RWPE1 (cell line): Measurements from ENCODE around the gene CORO2B.

ENCODE experiments used
- CTCF ChIA-PET: fragments of 350-600 bp; sonication (Branson Sonifier 250); formaldehyde crosslinking; extraction: SDS; loops from one replicate; lab custom pipeline; 2021; lab: Yijun Ruan, JAX
- POLR2A ChIA-PET: fragments of 400-600 bp; formaldehyde crosslinking; extraction: SDS; loops from one replicate; lab custom pipeline; 2020; ENCODE audit warnings: antibody characterized with exemption; ENCODE audit not compliant: low non-redundant PET; lab: Yijun Ruan, JAX
- DNase-seq: peaks from one replicate; pipeline ENCODE4 v3.0.0; 2012; ENCODE audit warnings: low spot score
- H3K27ac ChIP-seq: fragments of 450-650 bp; 2 replicates; pipeline ENCODE4 v1.5.1; 2017
- TF ChIP-seq, protein P1 (sequence below): fragments of 450-650 bp; conservative IDR thresholded peaks from 2 replicates; pipeline ENCODE4 v1.5.1; 2017; ENCODE audit warnings: low read depth, mild to moderate bottlenecking

The CORO2B gene

DNA sequence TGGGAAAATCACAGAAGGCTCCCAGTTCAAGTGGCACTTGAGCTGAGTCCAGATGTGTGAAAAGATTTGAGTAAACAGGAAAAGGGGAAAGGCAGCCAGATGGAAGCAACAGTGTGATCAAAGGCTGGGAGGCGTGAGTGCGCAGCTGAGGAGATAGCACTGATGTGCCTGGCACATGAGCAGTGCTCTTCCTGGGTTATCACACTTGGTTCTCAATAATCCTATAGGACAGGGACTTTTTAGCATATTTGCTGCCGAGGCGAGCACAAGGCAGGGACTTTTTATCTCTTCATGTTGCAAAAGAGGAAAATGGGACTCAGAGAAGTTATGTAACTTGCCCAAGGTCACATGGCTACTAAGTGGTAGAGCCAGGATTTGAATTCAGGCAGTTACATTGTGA, 39.6 kb downstream of the CORO2B start:
- H3K27ac ChIP-seq = no peak overlapping the region
- ChIA-PET CTCF (no interaction called here), POLR2A (no interaction called here)
- no peak for DNase-seq
- TF ChIP-seq, protein P1, sequence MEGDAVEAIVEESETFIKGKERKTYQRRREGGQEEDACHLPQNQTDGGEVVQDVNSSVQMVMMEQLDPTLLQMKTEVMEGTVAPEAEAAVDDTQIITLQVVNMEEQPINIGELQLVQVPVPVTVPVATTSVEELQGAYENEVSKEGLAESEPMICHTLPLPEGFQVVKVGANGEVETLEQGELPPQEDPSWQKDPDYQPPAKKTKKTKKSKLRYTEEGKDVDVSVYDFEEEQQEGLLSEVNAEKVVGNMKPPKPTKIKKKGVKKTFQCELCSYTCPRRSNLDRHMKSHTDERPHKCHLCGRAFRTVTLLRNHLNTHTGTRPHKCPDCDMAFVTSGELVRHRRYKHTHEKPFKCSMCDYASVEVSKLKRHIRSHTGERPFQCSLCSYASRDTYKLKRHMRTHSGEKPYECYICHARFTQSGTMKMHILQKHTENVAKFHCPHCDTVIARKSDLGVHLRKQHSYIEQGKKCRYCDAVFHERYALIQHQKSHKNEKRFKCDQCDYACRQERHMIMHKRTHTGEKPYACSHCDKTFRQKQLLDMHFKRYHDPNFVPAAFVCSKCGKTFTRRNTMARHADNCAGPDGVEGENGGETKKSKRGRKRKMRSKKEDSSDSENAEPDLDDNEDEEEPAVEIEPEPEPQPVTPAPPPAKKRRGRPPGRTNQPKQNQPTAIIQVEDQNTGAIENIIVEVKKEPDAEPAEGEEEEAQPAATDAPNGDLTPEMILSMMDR = no peak

DNA sequence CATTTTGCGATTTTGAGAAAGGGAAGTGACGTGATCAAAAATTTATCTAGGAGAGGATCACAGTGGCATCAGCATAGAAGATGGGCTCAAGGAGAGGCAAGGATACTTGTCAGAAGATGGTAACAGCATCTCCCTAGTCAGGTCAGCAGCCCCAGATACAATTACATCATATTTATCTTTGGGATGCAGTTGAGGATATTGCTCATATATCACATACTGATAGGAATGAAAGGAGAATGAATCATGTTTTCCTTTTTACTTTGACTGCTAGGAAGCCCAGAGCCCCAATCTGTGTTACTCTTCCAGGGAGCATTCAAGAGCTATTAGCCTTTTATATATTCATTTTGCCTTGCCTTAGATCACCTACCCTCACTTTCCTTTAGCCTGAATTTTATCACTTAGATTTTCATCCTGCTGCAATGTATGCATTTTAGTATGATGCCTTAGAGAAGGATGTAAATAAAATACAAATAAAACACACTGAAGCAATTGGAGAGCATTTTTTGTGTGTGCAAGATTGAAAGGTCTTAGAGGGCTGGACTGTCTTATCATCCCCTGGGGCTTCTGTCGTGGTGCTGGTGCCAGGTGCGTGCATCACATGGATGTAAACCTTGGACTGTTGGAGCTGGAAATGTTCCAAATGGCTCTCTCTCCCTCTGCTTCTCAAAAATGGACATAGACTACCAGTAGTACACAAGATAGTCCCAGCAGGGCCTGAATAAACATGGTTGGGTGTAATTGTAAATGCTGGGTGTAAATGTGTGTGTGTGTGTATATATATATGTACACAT, 40.3 kb downstream of the CORO2B start:
- no peak overlapping the region for H3K27ac ChIP-seq
- TF ChIP-seq, protein P1 = no peak
- CTCF ChIA-PET = no interaction called here
- peak; percentile 31 for DNase-seq
- POLR2A ChIA-PET = no interaction called here

DNA sequence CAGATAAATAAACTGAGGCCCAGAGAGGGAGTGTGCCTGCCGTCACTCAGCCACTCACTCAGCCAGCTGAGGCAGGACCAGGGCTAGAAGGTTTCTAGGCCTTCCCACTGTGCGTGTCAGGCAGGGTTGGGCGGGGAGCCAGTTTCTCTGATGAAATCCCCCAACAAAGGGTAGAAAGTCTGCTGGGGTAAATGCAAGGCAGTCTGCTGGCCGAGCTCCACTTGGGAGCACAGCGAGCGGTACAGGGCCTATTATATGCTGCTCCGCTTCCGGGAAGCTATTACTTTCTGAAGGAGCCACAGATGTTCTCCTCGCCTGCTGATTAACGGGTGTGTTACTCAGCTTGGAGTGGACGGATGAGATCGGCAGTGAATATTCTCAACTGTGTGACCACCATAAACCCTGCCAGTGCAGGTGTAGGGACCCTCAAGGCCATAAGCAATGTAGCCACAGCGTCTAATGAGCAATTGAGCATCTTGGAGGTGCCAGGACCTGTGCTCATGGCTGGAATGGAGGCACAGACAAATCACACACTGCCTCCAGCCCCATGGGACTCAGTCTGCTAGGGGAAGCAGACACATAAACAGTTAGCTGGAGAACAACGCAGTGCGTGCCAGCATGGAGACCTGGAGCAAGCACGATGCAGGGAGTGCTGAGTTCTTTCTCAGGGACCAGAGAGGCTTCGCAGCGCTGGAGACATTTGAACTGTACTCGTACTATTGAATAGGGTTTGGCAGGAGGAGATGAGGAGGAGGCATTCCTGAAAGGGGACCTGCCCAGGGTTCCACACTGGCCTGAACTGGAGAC, 42.1 kb downstream of the CORO2B start:
- H3K27ac ChIP-seq = peak overlapping the region; percentile 23; the same call in 1 of the 2 replicates
- ChIA-PET CTCF (interaction anchor here (1.1 kb wide), 1 partner anchor 14 kb away, joined by 4 read pairs; no protein-coding TSS in a partner anchor), POLR2A (interaction anchor here (0.6 kb wide), 1 partner anchor 247 kb away, joined by 5 read pairs; no protein-coding TSS in a partner anchor)
- no peak for DNase-seq
- TF ChIP-seq, protein P1 = no peak

DNA sequence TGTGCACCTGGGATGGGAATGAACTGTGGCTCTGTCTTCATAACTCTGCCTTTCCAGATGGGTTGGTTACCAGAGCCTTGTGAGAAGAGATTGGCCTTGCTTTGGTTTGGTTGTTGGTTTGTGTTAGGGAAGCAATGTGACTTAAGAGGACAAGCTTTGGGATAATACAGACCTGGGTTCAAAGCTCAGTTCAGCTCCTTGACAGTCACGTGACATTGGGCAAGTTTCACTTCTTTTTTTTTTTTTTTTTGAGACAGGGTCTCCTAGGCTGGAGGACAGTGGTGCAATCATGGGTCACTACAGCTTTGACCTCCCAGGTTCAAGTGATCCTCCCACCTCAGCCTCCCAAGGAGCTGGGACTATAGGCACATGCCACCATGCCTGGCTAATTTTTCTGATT, 42.7 kb downstream of the CORO2B start:
- H3K27ac ChIP-seq = no peak overlapping the region
- CTCF ChIA-PET = interaction anchor here (1.1 kb wide), 1 partner anchor 13 kb away, joined by 4 read pairs; no protein-coding TSS in a partner anchor
- TF ChIP-seq, protein P1 = no peak
- no peak for DNase-seq
- POLR2A ChIA-PET = interaction anchor here (0.6 kb wide), 1 partner anchor 246 kb away, joined by 5 read pairs; no protein-coding TSS in a partner anchor

DNA sequence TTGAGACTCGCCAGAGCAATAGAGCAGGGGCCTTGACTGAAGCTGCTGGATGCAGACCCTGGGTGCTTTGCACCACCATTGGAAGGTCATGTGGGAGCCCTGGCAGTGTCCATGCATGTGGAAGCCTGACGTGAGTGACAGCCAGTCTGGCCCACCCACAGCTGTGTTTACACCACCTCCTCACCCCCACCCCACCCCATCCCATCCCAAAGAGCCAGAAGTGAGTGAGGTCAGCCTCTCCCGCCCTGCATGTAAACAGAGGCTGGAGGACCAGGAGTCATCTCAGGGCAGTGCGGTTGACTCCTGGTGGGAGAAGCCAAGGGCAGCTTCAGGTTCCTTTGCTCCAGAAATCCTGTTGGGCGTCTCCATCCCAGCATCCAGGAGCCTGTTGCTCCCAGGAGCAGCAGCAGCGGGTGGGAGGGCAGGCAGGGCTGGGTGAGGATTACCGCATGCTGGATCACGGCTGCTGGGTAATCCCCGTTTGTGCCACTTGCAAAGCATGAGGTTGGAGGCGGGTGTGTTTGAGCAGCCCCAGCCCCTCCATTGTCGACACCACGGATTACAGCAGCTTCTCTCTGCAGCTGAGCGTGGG, 44.6 kb downstream of the CORO2B start:
- ChIA-PET POLR2A (no interaction called here), CTCF (no interaction called here)
- DNase-seq = no peak
- H3K27ac ChIP-seq = no peak overlapping the region
- TF ChIP-seq, protein P1 = no peak

DNA sequence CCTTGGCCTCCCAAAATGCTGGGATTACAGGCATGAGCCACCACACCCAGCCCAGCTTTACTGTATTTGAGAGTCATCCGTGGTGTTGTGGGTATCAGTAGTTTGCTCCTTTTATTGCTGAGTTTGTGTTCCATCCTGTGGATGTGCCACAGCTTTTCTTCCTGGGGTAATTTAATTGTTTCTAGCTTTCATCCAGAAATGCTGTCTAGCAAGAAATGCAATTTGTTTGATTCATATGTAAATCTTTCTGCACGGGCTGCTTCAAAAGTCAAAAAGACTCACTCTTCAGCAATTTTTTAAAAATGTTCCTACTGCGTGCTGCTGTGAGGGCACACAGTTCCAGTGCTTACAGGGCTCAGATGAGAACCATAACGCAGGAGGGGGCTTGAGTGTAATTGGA, 47.1 kb downstream of the CORO2B start:
- CTCF ChIA-PET = interaction anchor here (0.5 kb wide), 1 partner anchor 323 kb away, joined by 4 read pairs; no protein-coding TSS in a partner anchor
- POLR2A ChIA-PET = no interaction called here
- no peak for DNase-seq
- TF ChIP-seq, protein P1 = no peak
- no peak overlapping the region for H3K27ac ChIP-seq
